HEK293 (cell line): ENCODE results near the gene E2F4.

Source experiments
- CTCF ChIA-PET: fragments of 350-600 bp; formaldehyde crosslinking; extraction: SDS; loops from one replicate; lab custom pipeline; 2021; ENCODE audit warnings: antibody characterized with exemption; lab: Yijun Ruan, JAX
- POLR2A ChIA-PET: fragments of 300-600 bp; formaldehyde crosslinking; extraction: SDS; loops from one replicate; lab custom pipeline; 2020; ENCODE audit warnings: antibody characterized with exemption, inconsistent platforms; lab: Yijun Ruan, JAX
- H3K27ac ChIP-seq: fragments of 200-500 bp; sonication (Bioruptor generic); 2 replicates; pipeline ENCODE4 v1.5.1; 2014; ENCODE audit warnings: low read depth, low read length, control low read depth, inconsistent platforms; ENCODE audit errors: extremely low read depth
- H3K36me3 ChIP-seq, 2 experiments: fragments of 200-500 bp in 1 of 2; sonication (Bioruptor generic) in 1 of 2; 1 replicate in 1 of 2; 2 replicates in 1 of 2; pipeline ENCODE4 v1.5.1; 2014 to 2017; ENCODE audit warnings: inconsistent platforms in 2 of 2, low read length in 2 of 2; ENCODE audit not compliant: control insufficient read depth in 2 of 2, insufficient read depth in 1 of 2
- H3K4me1 ChIP-seq: fragments of 200-500 bp; sonication (Bioruptor generic); 2 replicates; pipeline ENCODE4 v1.5.1; 2014; ENCODE audit warnings: mild to moderate bottlenecking, low read length, inconsistent platforms; ENCODE audit not compliant: control insufficient read depth, insufficient read depth
- H3K4me3 ChIP-seq: 2 replicates; pipeline ENCODE4 v1.5.1; 2011; ENCODE audit warnings: low read depth, mild to moderate bottlenecking, control low read depth, low read length, moderate library complexity
- H3K9me3 ChIP-seq: fragments of 200-500 bp; sonication (Bioruptor generic); 2 replicates; pipeline ENCODE4 v1.5.1; 2014; ENCODE audit warnings: low read depth, low read length, inconsistent platforms; ENCODE audit not compliant: control insufficient read depth, insufficient read depth
- CTCF ChIP-seq: fragments of 450-650 bp; formaldehyde crosslinking; IDR thresholded peaks from 2 replicates; pipeline ENCODE4 v1.5.1; 2016; ENCODE audit warnings: missing biosample characterization, missing genetic modification characterization
- GLI4 ChIP-seq: fragments of 450-650 bp; formaldehyde crosslinking; IDR thresholded peaks from 2 replicates; pipeline ENCODE4 v1.5.1; 2016; ENCODE audit warnings: missing biosample characterization, missing genetic modification characterization
- PATZ1 ChIP-seq: fragments of 450-650 bp; formaldehyde crosslinking; IDR thresholded peaks from 2 replicates; pipeline ENCODE4 v1.5.1; 2016; ENCODE audit warnings: missing biosample characterization, missing genetic modification characterization
- TRIM28 ChIP-seq: IDR thresholded peaks from 2 replicates; pipeline ENCODE4 v1.6.1; 2011; ENCODE audit warnings: low read length, control low read depth, borderline replicate concordance
- ZBTB17 ChIP-seq: fragments of 450-650 bp; formaldehyde crosslinking; IDR thresholded peaks from 2 replicates; pipeline ENCODE4 v1.5.1; 2016; ENCODE audit warnings: missing biosample characterization, missing genetic modification characterization
- ZBTB21 ChIP-seq: fragments of 450-650 bp; formaldehyde crosslinking; IDR thresholded peaks from 2 replicates; pipeline ENCODE4 v1.5.1; 2017; ENCODE audit warnings: missing biosample characterization, missing genetic modification characterization
- ZBTB49 ChIP-seq: fragments of 450-650 bp; formaldehyde crosslinking; IDR thresholded peaks from 2 replicates; pipeline ENCODE4 v1.5.1; 2016; ENCODE audit warnings: missing biosample characterization, missing genetic modification characterization, low read depth
- ZFP3 ChIP-seq: fragments of 450-650 bp; formaldehyde crosslinking; IDR thresholded peaks from 2 replicates; pipeline ENCODE4 v1.5.1; 2016; ENCODE audit warnings: low read depth, missing biosample characterization, missing genetic modification characterization
- ZNF18 ChIP-seq: fragments of 450-650 bp; formaldehyde crosslinking; IDR thresholded peaks from 2 replicates; pipeline ENCODE4 v1.5.1; 2016; ENCODE audit warnings: missing biosample characterization, missing genetic modification characterization
- ZNF26 ChIP-seq: fragments of 450-650 bp; formaldehyde crosslinking; IDR thresholded peaks from 2 replicates; pipeline ENCODE4 v1.5.1; 2016; ENCODE audit warnings: missing biosample characterization, missing genetic modification characterization
- ZNF292 ChIP-seq: fragments of 450-650 bp; formaldehyde crosslinking; IDR thresholded peaks from 2 replicates; pipeline ENCODE4 v1.5.1; 2016; ENCODE audit warnings: low read depth, missing biosample characterization, missing genetic modification characterization, borderline replicate concordance
- ZNF521 ChIP-seq: fragments of 450-650 bp; formaldehyde crosslinking; IDR thresholded peaks from 2 replicates; pipeline ENCODE4 v1.5.1; 2017; ENCODE audit warnings: missing biosample characterization, mild to moderate bottlenecking, missing genetic modification characterization
- ZNF639 ChIP-seq: fragments of 450-650 bp; formaldehyde crosslinking; IDR thresholded peaks from 2 replicates; pipeline ENCODE4 v1.5.1; 2016; ENCODE audit warnings: missing biosample characterization, missing genetic modification characterization
- ZNF677 ChIP-seq: fragments of 450-650 bp; IDR thresholded peaks from 2 replicates; pipeline ENCODE4 v1.5.0; 2018; ENCODE audit warnings: missing biosample characterization, mild to moderate bottlenecking, missing genetic modification characterization, moderate library complexity
- ZNF701 ChIP-seq: fragments of 450-650 bp; formaldehyde crosslinking; IDR thresholded peaks from 2 replicates; pipeline ENCODE4 v1.5.1; 2016; ENCODE audit warnings: missing biosample characterization, missing genetic modification characterization
- ZNF768 ChIP-seq: fragments of 450-650 bp; formaldehyde crosslinking; IDR thresholded peaks from 2 replicates; pipeline ENCODE4 v1.5.1; 2018; ENCODE audit warnings: missing biosample characterization, mild to moderate bottlenecking, missing genetic modification characterization
- ZNF776 ChIP-seq: fragments of 450-650 bp; formaldehyde crosslinking; IDR thresholded peaks from 2 replicates; pipeline ENCODE4 v1.5.0; 2017; ENCODE audit warnings: missing biosample characterization, missing genetic modification characterization, borderline replicate concordance
- ZNF777 ChIP-seq: fragments of 450-650 bp; formaldehyde crosslinking; IDR thresholded peaks from 2 replicates; pipeline ENCODE4 v1.5.1; 2017; ENCODE audit warnings: missing biosample characterization, missing genetic modification characterization, borderline replicate concordance
- ZSCAN30 ChIP-seq: fragments of 450-650 bp; IDR thresholded peaks from 2 replicates; pipeline ENCODE4 v1.5.1; 2018; ENCODE audit warnings: missing biosample characterization, mild to moderate bottlenecking, missing genetic modification characterization, moderate library complexity
- ZSCAN5A ChIP-seq: fragments of 450-650 bp; formaldehyde crosslinking; IDR thresholded peaks from 2 replicates; pipeline ENCODE4 v1.5.1; 2016; ENCODE audit warnings: missing biosample characterization, missing genetic modification characterization
- ZXDB ChIP-seq: fragments of 450-650 bp; formaldehyde crosslinking; IDR thresholded peaks from 2 replicates; pipeline ENCODE4 v1.5.1; 2016; ENCODE audit warnings: missing biosample characterization, missing genetic modification characterization

Gene E2F4

GRCh38 chr16:67238278-67238575 is 46.3 kb downstream of the E2F4 start (continued):
- TF ChIP-seq ZNF639 (tag by site-specific recombination) (no peak), ZSCAN5A (tag by site-specific recombination) (no peak), ZNF768 (tag by site-specific recombination) (no peak), ZBTB49 (tag by site-specific recombination) (no peak), ZNF26 (tag by site-specific recombination) (no peak)
- TF ChIP-seq, all 188 proteins: peak for 0

GRCh38 chr16:67238806-67239470 is 47.0 kb downstream of the E2F4 start:
- Histone ChIP-seq H3K4me3 (no peak overlapping the region), H3K36me3 (peaks cover 4 to 60% of the 10 kb centered on the region in 2 experiments; a peak in 2 of 3 replicates), H3K4me1 (no peaks in the 10 kb centered on the region; the same call in 1 of the 2 replicates), H3K27ac (no peak overlapping the region)
- POLR2A ChIA-PET, result interaction anchor here (1.9 to 4.0 kb wide), 2 partner anchors 11 to 12 kb away, joined by 6 to 25 read pairs; partner anchors contain the start of gene TMEM208
- no peak for TF ChIP-seq ZNF292 (tag by site-specific recombination)
- no peak for TF ChIP-seq PATZ1 (tag by site-specific recombination)
- no peak for TF ChIP-seq ZFP3 (tag by site-specific recombination)
- no peak for TF ChIP-seq TRIM28
- no peak for TF ChIP-seq ZNF701
- TF ChIP-seq CTCF (tag by site-specific recombination), result no peak
- TF ChIP-seq ZNF777 (tag by site-specific recombination), result no peak
- TF ChIP-seq GLI4, result no peak
- no peak for TF ChIP-seq ZBTB21 (tag by site-specific recombination)
- TF ChIP-seq ZSCAN30 (tag by site-specific recombination), result no peak
- no peak for TF ChIP-seq ZNF776
- no peak for TF ChIP-seq ZBTB17 (tag by site-specific recombination)
- TF ChIP-seq ZNF521 (tag by site-specific recombination), result no peak
- TF ChIP-seq ZXDB, result no peak
- no peak for TF ChIP-seq ZNF677 (tag by site-specific recombination)
- no peak for TF ChIP-seq ZNF18 (tag by site-specific recombination)
- TF ChIP-seq, all 188 proteins: peak for 0
- H3K9me3 ChIP-seq, result no peaks in the 10 kb centered on the region
- CTCF ChIA-PET, result interaction anchor here (0.5 to 1.5 kb wide), 6 partner anchors 12 to 464 kb away, joined by 3 to 5 read pairs (median 4); partner anchors contain the start of genes NOL3 and TMEM208
